Pulmonary artery endothelial cell (primary cell): Measurements from ENCODE around the gene SIGLEC6. TPM values are rescaled to one million over a fixed set of nuclear protein-coding genes. Genes with fewer than 3 reads are reported as not detected.
"Not testable (repeated sequence)": the region's sequence is repeated elsewhere in the genome, so short reads cannot be mapped to it uniquely, and the experiment has no call there.

Experiments
- DNase-seq: peaks from one replicate; pipeline ENCODE4 v3.0.0-alpha.2; 2011; ENCODE audit warnings: low read depth, low spot score
- total RNA-seq: library from RNA; depleted of rRNA; stranded (reverse); fragments of >200 nt; gene quantifications from 2 replicates; pipeline ENCODE4 v1.2.3, GENCODE V29; 2014

SIGLEC6 gene
- total RNA-seq, 1 donor from 2014 or later, result not detected

DNA sequence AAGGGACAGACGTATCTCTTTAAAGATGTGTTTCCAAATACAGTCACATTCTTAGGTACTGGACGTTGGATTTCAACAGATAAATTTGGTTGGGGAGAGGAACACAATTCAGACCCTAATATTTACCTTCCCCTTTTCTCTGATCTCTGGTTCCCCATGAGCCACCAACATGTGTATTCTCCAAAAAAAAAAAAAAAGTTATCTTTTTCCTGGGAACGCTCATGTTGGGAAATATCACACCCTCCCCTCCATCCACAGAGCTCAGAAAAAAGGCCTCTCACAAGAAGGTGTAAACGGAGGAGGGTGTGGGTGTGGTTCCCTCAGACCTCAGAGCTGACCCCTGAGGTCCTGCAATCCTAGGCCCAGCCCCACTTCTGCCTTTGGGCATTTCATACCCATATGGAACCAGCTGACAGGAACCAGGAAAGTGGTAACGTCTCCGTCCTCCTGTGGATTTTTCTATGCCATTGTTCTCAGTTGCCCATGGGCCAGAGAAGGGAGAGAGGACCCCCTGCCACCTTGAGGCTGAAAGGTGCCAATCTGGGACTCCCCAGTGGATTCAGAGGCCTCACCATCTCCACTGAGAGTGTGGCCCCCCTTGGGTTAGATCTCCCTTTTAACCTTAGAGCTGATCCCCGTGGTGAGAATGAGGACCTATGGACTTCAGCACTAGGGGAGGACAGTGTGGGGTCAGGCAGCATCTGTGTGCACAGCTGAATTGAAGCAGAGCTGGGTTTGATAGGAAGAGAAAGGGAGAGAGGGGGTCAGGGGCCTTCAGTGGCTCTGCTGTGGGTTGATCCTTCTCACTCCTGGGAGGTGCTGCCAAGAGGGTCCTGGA lies 21.4 kb downstream of the SIGLEC6 start:
- no peak for DNase-seq

DNA sequence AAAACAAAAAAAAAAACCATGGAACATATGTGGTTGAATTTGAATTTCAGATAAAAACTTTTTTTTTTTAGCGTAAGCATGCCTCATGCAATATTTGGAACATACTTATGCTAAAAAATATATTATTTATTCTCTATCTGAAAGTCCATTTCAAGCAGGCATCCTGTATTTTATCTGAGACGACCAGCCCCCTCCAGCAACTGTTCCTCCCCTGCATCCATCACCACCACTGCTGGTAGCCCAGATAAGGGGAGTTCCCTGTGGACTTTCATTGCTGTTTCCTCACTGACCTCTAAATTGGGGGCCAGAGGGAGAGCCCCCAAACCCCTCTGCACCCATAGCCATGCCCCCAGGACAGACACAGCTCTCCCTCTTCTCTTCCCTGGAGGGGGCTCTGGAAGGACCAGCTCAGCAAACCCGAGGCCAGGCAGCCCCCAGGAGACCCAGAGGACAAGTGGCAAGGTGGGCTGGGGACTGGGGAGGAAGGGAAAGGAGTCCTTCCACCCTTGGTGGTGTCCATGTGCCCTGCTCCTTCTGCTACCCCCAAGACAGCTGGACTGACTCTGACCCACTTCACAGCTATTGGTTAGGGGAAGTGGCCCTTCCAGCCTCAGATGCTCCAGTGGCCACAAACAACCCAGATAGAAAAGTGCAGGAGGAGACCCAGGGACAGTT lies 23.3 kb downstream of the SIGLEC6 start:
- DNase-seq, result no peak

DNA sequence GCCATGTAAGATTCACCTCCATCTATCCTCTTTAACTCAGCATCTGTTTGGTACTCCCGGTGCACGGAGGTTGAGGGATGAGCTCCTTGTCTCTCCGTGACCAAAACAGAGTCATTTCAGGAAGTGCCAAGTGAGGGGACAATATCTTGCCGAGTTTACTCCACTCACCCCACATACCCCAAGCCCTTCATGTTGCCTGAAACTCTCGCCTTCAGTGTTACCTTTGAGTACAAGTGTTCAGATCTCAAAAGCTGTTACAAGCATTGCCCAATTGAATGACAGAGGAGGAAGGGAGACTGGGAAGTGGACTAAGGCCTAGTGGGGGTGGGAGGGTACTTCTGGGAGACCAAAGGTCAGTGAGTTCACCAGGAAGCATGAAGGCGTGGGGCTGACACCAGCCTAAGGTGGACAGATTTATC lies 23.8 kb downstream of the SIGLEC6 start:
- no peak for DNase-seq

DNA sequence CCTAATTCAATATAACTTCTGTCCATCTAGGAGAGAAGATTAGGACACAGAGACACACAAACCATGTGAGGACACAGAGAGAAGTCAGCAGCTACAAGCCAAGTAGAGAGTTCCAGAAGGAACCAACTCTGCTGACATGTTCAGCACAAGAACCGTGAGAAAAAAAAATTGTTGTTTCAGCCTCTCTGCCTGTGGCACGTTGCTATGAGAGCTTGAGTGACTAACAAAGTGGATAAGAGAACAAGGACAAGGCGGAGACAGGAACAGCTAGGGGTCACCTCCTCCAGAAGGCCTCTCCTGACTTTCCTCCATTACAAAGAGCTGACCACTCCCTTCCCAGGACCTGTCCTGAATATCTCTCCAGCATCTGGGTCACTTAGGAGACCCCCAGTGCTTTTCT lies 24.3 kb downstream of the SIGLEC6 start:
- no peak for DNase-seq

DNA sequence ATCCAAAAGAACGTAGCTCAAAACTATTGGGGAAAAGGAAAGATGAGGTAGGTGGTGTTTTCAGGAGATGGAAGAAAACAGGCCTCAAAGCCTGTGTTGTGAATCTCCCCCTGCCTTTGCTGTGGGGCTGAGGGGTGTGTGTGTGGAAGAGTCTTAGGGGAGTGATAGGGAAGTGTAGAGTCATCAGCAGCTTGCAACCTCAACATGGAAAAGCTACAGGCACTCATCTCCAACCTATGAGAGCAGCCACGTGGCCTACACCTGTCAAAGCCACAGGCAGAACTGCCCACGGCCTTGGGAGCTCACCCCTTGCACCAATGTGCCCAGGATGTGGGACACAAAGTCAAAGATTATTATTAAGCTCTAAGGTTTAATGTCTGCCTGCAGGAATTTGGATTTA lies 25.6 kb downstream of the SIGLEC6 start:
- no peak for DNase-seq

DNA sequence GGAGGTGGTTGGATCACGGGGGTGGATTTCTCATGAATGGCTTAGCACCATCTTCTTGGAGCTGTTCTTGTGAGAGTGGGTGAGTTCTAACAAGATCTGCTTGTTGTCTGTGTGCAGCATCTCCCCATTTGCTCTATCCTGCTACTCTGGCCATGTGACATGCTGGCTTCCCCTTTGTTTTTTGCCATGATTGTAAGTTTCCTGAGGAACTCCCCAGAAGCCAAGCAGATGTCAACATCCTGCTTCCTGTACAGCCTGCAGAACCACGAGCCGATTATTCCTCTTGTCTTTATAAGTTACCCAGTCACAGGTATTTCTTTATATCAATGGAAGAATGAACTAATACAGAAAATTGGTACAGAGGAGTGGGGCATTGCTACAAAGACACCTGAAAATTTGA lies 27.6 kb downstream of the SIGLEC6 start:
- no peak for DNase-seq

DNA sequence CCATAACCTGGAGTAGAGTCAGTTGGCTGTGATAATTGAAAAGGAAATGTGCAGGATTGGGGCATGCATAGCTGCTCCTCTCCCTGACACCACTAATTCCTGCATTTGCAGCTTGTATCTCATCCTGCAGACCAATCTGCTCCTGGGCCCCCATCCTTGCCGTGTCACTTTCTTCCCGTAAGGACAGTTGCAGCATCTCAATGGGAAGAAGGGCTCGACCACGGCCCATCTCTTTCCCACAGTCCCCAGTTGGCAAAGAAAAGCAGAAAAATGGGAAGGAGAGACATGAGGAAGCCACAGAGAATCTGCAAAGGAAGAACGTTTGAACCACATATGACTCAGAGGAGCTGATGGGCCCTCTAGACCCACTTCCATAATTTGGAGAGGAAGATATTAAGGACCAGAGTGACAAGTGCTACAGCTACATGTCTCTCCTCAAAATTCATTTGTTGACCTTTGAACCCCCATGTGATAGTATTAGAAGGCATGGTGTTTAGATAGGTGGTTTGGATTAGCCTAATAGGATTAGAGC lies 28.1 kb downstream of the SIGLEC6 start:
- DNase-seq, result no peak

DNA sequence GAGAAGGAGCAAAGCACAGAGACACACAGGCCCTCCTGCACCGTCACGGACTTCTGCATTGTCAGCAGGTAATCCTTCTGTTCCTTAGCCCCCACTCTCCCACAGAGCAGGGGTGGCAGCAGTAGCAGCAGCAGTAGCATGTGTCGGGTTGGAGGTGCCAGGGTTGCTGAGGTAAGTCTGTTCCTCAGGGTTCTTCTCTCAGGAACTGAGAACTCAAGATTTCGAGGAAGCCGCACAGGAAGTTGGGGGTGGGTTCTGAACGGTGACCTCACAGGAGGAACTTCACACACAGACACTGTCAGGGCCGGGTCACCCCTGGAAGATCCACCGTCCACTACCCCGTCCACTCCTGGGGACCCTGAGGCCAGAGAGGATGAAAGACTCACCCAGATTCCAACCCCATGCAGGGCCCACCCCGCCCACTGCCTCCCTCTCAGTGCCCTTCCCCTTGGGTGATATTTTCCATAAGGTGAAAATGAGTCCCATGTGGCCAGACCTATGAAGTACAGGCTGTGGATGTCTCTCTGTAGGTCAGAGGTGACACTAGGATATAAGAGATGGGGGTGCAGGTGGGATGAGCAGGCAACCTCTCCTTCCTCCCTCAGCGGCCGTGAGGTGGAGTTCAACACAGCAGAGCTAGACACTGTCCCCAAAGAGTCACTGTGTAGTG lies 29.7 kb downstream of the SIGLEC6 start, which contains the start of gene SIGLEC12:
Gene SIGLEC12 (minus strand): TSS at position 207 of the 670 bp plus-strand sequence. CDS start 67 bp downstream, at position 140.
- DNase-seq, result no peak

DNA sequence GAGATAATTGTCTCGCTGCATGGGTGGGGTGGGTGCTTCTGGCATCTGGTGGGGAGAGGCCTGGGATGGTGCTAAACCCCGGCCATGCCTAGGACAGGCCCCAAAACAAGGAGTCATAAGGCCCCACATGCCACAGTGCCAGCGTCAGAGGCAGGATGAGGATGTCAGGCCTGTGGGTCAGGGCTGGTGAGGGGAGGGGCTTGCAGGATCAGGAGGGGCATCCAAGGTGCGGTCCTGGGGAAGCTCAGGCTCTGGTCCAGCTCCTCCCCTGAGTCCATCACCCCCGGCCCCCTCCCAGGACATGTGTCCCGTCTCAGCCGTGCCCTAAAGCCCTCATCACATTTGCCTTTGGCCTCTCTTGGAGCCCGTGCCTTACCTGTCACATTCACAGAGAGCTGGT lies 30.5 kb downstream of the SIGLEC6 start:
- not testable (repeated sequence) for DNase-seq

DNA sequence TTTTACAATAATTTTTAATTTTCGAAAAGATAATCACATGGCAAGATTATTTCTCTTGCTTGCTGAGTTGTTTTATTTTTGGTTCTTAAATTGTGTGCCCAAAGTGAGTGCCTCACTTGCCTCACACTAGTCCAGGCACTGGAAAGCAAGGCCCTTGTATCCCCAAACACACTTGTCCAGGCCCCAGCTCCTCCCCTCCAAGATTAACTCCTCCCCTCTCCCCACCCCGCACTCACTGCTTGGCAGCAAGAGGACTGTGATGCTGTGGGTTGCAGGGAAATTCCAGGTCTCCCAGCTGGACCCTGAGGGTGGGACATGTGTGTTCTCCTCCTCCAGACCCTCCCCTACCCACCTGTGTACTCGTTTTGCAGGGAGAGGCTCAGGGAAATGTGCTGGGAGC lies 33.8 kb downstream of the SIGLEC6 start:
- no peak for DNase-seq

DNA sequence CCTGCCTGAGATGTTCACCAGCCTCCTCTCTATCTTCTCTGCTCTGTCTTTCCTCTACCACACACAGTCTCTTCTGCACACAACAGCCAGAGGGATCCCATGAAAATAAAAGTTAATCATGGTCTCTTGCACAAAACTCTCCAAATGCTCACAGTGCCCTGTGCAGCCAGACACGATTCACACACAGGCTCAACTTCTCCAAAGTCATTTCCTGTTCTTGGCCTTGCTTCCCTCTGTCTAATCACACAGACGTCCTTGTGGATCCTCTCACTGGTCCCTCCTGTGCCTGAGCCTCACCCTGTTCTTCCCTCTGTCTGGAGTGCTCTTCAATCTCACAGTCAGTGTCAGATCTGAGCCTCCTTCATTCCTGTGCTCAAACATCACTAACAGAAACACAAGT lies 37.7 kb downstream of the SIGLEC6 start:
- no peak for DNase-seq

DNA sequence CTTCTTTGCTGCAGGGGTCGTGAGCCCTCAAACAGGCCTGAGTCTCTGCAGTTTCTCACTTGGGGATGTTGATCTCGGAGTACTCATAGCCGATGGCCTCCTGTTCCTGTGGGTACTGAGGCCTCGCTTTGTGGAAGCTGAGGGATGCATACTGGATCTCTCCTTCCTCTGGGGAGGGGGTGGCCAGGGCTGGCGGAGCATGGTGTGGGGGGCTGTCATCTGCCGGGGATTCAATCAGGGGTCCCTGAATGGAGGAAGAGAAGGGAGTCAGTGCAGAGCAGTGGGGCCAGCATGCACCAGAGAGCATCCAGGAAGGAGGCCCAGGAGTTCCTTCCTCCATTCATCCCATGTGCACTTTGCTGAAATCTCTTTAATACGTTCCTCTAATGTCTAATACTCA lies 39.9 kb downstream of the SIGLEC6 start:
- DNase-seq, result no peak

DNA sequence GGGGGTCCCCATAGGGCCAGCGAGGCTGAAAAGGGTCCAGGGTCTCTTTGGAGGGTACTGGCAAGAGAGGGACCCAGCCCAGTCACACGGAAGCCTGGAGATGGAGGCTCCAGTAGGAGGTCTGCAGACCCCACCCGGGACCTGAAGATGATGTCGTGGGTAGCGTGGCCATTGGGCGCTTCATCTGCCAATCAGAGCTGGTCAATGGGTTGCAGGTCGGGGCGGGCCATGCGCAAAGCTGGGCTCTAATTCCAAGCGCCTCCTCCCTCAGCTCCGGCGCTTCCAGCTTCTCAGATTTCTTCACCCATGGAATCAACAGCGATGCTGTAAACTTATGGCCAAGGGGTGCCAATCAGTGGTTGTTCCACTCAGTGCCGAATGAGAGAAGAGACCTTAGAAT lies 40.8 kb downstream of the SIGLEC6 start:
- DNase-seq, result no peak

DNA sequence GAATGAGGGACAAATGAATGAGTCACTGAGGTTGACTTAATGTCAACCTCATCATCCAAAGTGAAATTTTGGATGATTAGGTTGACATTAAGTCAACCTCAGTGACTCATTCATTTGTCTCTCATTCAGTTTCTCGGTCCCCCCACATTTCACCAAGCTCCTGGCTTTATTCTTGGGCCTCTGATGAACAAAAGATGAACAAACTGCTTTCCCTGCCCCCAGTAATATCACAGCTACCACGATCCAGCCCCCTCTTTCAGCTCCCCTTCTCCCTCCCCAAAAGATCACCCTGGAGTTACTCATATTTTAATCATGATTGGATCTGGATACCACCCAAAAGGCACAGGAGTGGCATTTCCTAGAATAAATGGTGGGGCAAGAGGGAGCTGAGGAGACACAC lies 42.4 kb downstream of the SIGLEC6 start:
- DNase-seq, result no peak

DNA sequence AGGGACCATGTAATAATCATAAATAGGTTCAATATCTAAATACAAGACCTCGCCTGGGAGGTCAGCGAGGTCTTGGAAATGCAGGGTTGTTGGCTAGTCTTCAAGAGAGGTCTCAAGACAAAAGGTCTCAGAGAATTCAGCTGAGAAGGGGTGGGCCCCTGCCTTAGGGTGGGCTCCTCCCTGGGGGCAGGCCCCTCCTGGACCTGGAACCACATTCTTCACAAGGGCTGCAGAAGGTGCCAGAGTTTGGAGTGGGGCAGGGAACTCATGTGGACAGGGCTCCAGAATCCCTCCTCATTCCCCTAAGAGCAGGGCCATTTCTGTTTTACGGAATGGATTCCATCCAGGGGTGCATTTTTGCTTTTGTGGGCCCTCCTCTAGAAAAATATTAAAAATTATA lies 43.0 kb downstream of the SIGLEC6 start:
- no peak for DNase-seq

DNA sequence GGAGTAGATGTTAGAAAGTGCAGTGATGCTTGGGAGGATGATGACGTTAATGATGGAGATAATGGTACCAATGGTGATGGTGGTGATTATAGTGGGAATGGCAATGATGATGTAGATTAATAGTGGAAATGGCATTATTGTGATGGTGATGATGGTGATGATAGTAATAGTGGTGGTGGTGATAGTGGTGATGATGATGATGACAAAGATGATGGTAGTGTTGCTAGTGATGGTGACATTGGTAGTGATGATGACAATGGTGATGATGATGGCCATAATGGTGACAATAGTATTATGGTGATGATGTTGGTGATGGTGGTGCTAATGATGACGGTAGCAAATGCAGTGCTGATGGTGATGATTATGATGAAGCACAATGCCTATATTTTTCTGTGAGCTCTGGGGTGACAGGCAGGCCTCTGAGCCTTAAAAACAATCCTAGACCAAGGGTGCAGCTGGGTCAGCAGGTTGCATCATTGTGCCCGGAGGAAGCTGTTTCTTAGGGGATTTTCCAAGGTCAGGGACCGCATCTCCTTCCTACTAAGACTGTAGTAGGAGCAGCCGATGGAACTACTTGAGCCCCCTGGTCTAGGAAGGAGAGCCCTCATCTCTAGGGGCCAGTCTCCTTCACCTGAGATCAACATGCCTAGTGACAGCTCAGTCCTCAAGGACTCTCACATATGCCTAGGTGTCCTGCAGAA lies 45.4 kb downstream of the SIGLEC6 start:
- no peak for DNase-seq

DNA sequence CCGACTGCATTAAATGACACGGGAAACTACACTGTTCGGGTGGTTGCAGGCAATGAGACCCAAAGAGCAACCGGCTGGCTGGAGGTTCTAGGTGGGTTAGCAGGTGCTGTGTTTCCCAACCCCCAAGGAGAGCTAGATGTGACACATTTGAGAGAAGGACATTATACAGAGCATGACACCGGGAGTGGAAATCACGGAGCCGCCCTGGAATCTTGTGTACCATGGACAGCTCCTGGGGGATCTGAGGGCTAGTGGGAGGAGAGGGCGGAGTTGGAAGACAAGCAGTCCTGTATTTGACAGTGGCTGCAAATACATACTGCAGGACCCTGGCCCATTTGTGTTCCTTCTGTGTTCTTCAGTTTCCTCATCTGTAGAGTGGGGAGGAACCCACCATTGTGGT lies 50.9 kb downstream of the SIGLEC6 start:
- no peak for DNase-seq

DNA sequence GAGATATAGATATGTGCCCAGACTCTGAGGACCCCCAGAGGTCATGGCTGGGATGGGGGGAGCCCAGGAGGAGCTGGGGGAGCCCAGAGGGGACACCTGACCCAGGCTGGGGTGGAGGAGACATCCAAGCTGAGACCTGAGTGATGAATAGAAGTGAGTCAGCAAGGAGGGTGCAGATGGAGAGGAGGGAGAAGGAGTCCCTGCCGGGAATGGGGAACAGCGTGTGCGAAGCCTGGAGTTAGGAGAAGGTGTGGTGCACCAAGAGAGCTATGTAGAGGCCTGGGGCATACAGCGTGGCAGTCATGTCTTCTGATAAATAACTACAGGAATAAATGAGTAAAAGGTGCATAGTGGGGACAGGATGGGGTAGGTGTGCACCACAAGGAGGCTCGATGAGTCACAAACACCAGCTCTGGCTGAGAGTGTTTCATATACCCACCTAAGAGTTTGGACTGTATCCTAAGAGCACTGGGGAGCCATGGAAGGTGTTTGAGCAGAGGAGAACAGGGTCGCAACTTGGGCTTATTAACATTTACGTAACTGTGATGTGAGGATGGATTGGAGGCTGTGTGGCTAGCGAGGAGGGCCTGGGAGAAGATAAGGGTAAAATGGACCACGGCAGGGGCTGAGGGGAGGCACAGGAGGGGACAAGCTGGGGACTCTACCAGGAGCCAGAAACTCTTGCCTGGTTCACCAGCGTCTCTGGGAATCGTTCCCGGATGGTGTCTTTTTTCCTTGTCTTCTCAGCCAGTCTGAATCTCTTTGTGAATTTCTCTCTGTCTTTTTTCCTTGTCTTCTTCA lies 51.7 kb downstream of the SIGLEC6 start:
- no peak for DNase-seq

DNA sequence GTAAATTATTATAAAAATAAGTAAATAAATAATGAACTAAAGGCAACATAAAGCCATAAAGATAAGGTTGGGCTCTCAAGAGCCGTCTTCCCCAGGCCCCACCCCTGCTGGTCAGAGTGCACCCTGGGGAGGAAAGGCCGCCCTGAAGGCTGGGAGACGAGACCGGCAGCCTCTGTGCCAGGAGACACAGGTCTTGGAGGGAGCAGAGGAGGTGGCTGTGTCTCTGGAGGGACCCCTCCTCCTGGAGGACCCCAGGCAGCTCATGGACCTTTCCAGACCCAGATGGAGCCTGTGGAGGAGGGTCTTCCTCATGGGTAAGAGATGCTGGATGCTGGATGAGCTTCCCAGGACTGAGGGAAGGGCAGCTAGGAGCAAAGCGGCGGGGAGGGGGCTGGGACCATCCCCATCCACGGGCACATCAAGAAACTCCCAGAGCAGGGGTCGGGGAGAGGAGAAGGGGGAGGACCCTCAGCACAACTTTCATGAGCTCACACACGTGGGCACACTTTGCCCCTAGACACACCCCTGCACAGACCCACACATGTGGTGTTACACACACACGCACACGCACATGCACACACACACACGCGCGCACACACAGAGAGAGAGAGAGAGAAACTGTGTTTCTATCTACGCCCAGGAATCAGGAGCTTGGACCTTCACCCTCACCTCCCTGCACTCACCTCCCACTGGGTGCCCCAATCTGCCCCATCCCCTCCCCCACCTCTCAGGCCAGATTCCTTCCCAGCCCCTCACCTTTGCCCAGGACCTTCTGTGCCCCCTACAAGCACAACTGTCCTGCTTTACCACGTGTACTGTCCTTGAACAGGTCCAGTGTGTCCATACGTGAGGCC lies 52.9 kb downstream of the SIGLEC6 start, which contains the start of gene CEACAM18:
Gene CEACAM18 (plus strand): TSS at position 159 of the 854 bp plus-strand sequence.
- DNase-seq, result no peak

DNA sequence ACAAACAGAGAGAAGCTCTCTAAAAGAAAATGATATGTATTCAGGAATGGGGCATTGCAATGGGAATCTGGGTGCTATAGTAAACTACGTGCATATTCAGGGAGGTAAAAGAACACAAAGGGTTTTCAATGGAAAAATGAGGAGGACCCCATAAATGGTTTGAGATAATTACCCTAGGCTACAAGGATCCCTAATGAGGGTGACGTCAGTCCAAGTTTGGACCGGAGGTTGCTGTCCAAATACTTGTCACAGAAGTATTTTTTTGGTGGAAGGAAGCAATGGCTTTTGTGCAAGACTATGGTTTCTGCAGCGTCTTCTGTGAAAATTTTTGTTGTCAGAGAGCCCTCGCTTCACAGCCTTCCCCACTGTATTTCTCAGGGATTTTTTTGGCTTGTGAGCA lies 54.1 kb downstream of the SIGLEC6 start:
- no peak for DNase-seq
